HCT116 (cell line): ENCODE results near the gene BRI3BP. TPM values are rescaled to one million over a fixed set of nuclear protein-coding genes. Genes with fewer than 3 reads are reported as not detected.

ENCODE experiments used
- ATAC-seq: fragments of 200-7000 bp; cut with Tn5 transposase; 2 replicates; pipeline ENCODE4 v1.9.1; 2020; ENCODE audit warnings: mild to moderate bottlenecking, moderate library complexity
- BruUV-seq: library from RNA; stranded (reverse); fragments of 400-500 nt; replicated peaks from 2 replicates; lab custom pipeline; 2021; lab: Mats Ljungman, UMichigan
- CTCF ChIA-PET: fragments of 300-600 bp; sonication (Branson Sonifier 250); formaldehyde crosslinking; loops from one replicate; lab custom pipeline; 2021; ENCODE audit warnings: antibody characterized with exemption; lab: Charles Lee
- POLR2A ChIA-PET: fragments of 300-600, 350-600 bp; sonication (Branson Sonifier 250); formaldehyde crosslinking; loops from one replicate; lab custom pipeline; 2021; ENCODE audit warnings: antibody characterized with exemption; lab: Charles Lee
- RAD21 ChIA-PET, 2 experiments: fragments of 300-600 bp; sonication (Branson Sonifier 250); formaldehyde crosslinking; loops; one replicate each; lab custom pipeline; 2023; ENCODE audit warnings: low total read pairs in 2 of 2; ENCODE audit not compliant: uncharacterized antibody in 2 of 2, unreplicated experiment in 2 of 2, low non-redundant PET in 1 of 2; lab: Charles Lee
- DNase-seq: peaks from one replicate; pipeline ENCODE4 v3.0.0-alpha.2; 2010; ENCODE audit warnings: low read depth, low spot score
- H2AFZ ChIP-seq: fragments of 200-600 bp; shearing (Covaris generic), sonication (generic); 2 replicates; pipeline ENCODE4 v1.6.1; 2017; ENCODE audit warnings: low read depth, mixed run types, mixed read lengths, antibody characterized with exemption, low read length; ENCODE audit not compliant: poor library complexity, severe bottlenecking
- H3K27ac ChIP-seq: 2 replicates; pipeline ENCODE4 v1.5.1; 2012; ENCODE audit warnings: low read depth, low read length
- H3K27me3 ChIP-seq: fragments of 200-600 bp; sonication (generic); 2 replicates; pipeline ENCODE4 v1.6.1; 2016; ENCODE audit warnings: mixed run types, low read length, mixed read lengths; ENCODE audit not compliant: insufficient read depth
- H3K36me3 ChIP-seq, 2 experiments: fragments of 200-500 bp in 1 of 2; fragments of 200-600 bp in 1 of 2; sonication (Bioruptor generic) in 1 of 2; sonication (generic) in 1 of 2; 2 replicates each; pipeline versions ENCODE4 v1.5.1 to v1.6.1; 2014 to 2016; ENCODE audit warnings: low read length in 2 of 2, inconsistent platforms in 1 of 2, mixed read lengths in 1 of 2, mixed run types in 1 of 2; ENCODE audit not compliant: insufficient read depth in 2 of 2, control insufficient read depth in 1 of 2
- H3K4me1 ChIP-seq, 2 experiments: fragments of 200-600 bp in 1 of 2; sonication (generic) in 1 of 2; 2 replicates each; pipeline versions ENCODE4 v1.5.1 to v1.6.1; 2012 to 2017; ENCODE audit warnings: low read length in 2 of 2, inconsistent platforms in 1 of 2, mild to moderate bottlenecking in 1 of 2, mixed read lengths in 1 of 2, mixed run types in 1 of 2, moderate library complexity in 1 of 2; ENCODE audit not compliant: insufficient read depth in 2 of 2, control insufficient read depth in 1 of 2
- H3K4me2 ChIP-seq: fragments of 200-600 bp; sonication (generic); 2 replicates; pipeline ENCODE4 v1.6.1; 2017; ENCODE audit warnings: mixed run types, low read length, mixed read lengths
- H3K4me3 ChIP-seq, 2 experiments: fragments of 200-600 bp in 1 of 2; sonication (generic) in 1 of 2; replicated peaks in 1 of 2; 2 replicates each; pipeline ENCODE4 v1.5.1; 2011 to 2016; ENCODE audit warnings: low read length in 2 of 2, control low read depth in 1 of 2, low read depth in 1 of 2, mild to moderate bottlenecking in 1 of 2, mixed read lengths in 1 of 2, mixed run types in 1 of 2
- H3K79me2 ChIP-seq: fragments of 200-600 bp; sonication (generic); 2 replicates; pipeline ENCODE4 v1.6.1; 2017; ENCODE audit warnings: mild to moderate bottlenecking, mixed run types, low read length, moderate library complexity, mixed read lengths; ENCODE audit not compliant: insufficient read depth
- H3K9ac ChIP-seq: fragments of 200-600 bp; sonication (generic); 2 replicates; pipeline ENCODE4 v1.6.1; 2016; ENCODE audit warnings: low read length, mixed read lengths
- H3K9me2 ChIP-seq: fragments of 200-600 bp; sonication (generic), shearing (Covaris generic); 2 replicates; pipeline ENCODE4 v1.6.1; 2017; ENCODE audit warnings: mixed run types, mild to moderate bottlenecking, moderate library complexity; ENCODE audit not compliant: insufficient read depth
- H3K9me3 ChIP-seq, 2 experiments: fragments of 200-500 bp in 1 of 2; fragments of 200-600 bp in 1 of 2; sonication (Bioruptor generic) in 1 of 2; sonication (generic) in 1 of 2; 2 replicates each; pipeline ENCODE4 v1.6.1; 2014 to 2017; ENCODE audit warnings: low read length in 2 of 2, mixed read lengths in 2 of 2, inconsistent platforms in 1 of 2, low read depth in 1 of 2, mild to moderate bottlenecking in 1 of 2, mixed run types in 1 of 2, moderate library complexity in 1 of 2; ENCODE audit not compliant: control insufficient read depth in 1 of 2, insufficient read depth in 1 of 2
- H4K20me1 ChIP-seq: fragments of 200-600 bp; sonication (generic), shearing (Covaris generic); 2 replicates; pipeline ENCODE4 v1.6.1; 2017; ENCODE audit warnings: mixed run types, mild to moderate bottlenecking, moderate library complexity; ENCODE audit not compliant: insufficient read depth
- CEBPB ChIP-seq: IDR thresholded peaks from 2 replicates; pipeline ENCODE4 v1.6.1; 2012; ENCODE audit warnings: low read depth
- CTCF ChIP-seq, 3 experiments: fragments of 200-600 bp in 1 of 3; sonication (generic) in 1 of 3; IDR thresholded peaks in 2 of 3; conservative IDR thresholded peaks in 1 of 3; 2 replicates each; pipeline ENCODE4 v1.5.1; 2012 to 2017; ENCODE audit warnings: low read depth in 2 of 3, low read length in 2 of 3, antibody characterized with exemption in 1 of 3, borderline replicate concordance in 1 of 3, control low read depth in 1 of 3, mild to moderate bottlenecking in 1 of 3, mixed read lengths in 1 of 3, mixed run types in 1 of 3, moderate library complexity in 1 of 3; ENCODE audit not compliant: insufficient read depth in 1 of 3
- EGR1 ChIP-seq: IDR thresholded peaks from 2 replicates; pipeline ENCODE4 v1.6.1; 2012; ENCODE audit warnings: low read depth
- ELF1 ChIP-seq: IDR thresholded peaks from 2 replicates; pipeline ENCODE4 v1.6.1; 2012; ENCODE audit warnings: low read depth, borderline replicate concordance
- FOSL1 ChIP-seq: IDR thresholded peaks from 2 replicates; pipeline ENCODE4 v1.6.1; 2012; ENCODE audit warnings: low read depth
- JUND ChIP-seq: IDR thresholded peaks from 2 replicates; pipeline ENCODE4 v1.6.1; 2012
- POLR2A ChIP-seq: IDR thresholded peaks from 2 replicates; pipeline ENCODE4 v1.7.0; 2011; ENCODE audit warnings: borderline replicate concordance; ENCODE audit not compliant: insufficient read depth, insufficient read length; ENCODE audit errors: extremely low read depth
- POLR2AphosphoS5 ChIP-seq: IDR thresholded peaks from 2 replicates; pipeline ENCODE4 v1.6.1; 2011; ENCODE audit warnings: mild to moderate bottlenecking, low read depth, low read length, moderate library complexity
- RAD21 ChIP-seq: IDR thresholded peaks from 2 replicates; pipeline ENCODE4 v1.6.1; 2012; ENCODE audit warnings: low read depth, mild to moderate bottlenecking
- SP1 ChIP-seq: IDR thresholded peaks from 2 replicates; pipeline ENCODE4 v1.6.1; 2012; ENCODE audit warnings: low read depth
- SRF ChIP-seq: IDR thresholded peaks from 2 replicates; pipeline ENCODE4 v1.6.1; 2012; ENCODE audit warnings: low read depth
- TCF7L2 ChIP-seq: IDR thresholded peaks from 2 replicates; pipeline ENCODE4 v1.7.0; 2011; ENCODE audit warnings: borderline replicate concordance, inconsistent platforms; ENCODE audit not compliant: insufficient read depth, insufficient read length; ENCODE audit errors: extremely low read depth
- YY1 ChIP-seq: IDR thresholded peaks from 2 replicates; pipeline ENCODE4 v1.6.1; 2011; ENCODE audit warnings: low read length, low read depth, moderate library complexity, mild to moderate bottlenecking; ENCODE audit not compliant: insufficient replicate concordance; ENCODE audit errors: extremely low read depth
- ZBTB33 ChIP-seq: IDR thresholded peaks from 2 replicates; pipeline ENCODE4 v1.6.1; 2011; ENCODE audit warnings: mild to moderate bottlenecking, low read length, moderate library complexity; ENCODE audit not compliant: insufficient replicate concordance; ENCODE audit errors: extremely low read depth
- ZNF274 ChIP-seq: fragments of 200-500 bp; sonication (Bioruptor generic); IDR thresholded peaks from 2 replicates; pipeline ENCODE4 v1.6.1; 2014; ENCODE audit warnings: mild to moderate bottlenecking, low read depth, low read length, inconsistent platforms
- intact Hi-C: fragments of 100-400 bp; cut with micrococcal nuclease; formaldehyde crosslinking; loops from 2 replicates; pipeline ENCODE4 v1.10.0; 2022
- total RNA-seq: library from RNA; stranded (reverse); gene quantifications from one replicate; pipeline ENCODE4 v1.2.1, GENCODE V29; 2021; ENCODE audit not compliant: unreplicated experiment
- TF ChIP-seq, protein P1 (sequence below): IDR thresholded peaks from 2 replicates; pipeline ENCODE4 v1.6.1; 2012

Gene BRI3BP
- total RNA-seq, 1 experiment from 2014 or later = 40.1 TPM

DNA sequence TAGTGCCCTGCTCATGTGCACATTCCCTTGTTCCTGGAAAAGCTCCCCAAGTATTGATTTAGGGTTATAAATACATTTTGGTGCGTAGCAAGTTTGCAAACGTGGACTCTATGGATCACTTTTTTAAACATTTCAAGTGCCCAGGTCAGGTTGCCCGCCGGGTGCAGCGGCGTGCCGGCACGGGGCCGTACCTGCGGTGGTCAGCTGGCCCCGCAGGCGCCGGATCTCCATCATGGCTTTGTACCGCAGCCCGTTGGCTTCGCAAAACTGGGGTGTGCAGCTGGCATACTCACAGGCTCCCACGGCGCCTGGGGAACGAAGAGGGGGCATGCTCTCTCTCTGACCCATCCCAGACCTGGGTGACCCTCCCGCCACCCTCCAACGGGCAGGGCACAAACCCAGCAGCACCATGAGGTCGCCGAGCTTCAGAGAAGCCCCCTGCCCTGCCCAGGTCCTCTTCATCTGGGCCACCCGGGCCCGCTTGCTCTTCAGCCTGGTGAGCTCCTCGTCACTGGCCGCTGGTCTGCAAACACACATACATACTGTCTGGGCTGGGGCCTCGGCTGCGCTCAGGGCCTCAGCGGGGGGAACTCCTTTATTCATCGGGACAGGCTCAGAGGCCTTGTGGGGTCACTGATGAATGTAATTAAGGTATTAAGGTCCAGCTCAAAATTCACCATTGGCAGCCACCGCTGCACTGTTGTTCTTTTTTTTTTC, 39.6 kb upstream of the BRI3BP start:
- ATAC-seq = no peak
- H3K9ac ChIP-seq = no peak overlapping the region
- intact Hi-C loops = no loop called here
- no peaks in the 10 kb centered on the region for H3K4me1 ChIP-seq
- peaks cover 24% of the 10 kb centered on the region in 2 experiments; a peak in 3 of 4 replicates for H3K36me3 ChIP-seq
- no peak overlapping the region for H3K4me3 ChIP-seq
- no peak overlapping the region for H2AFZ ChIP-seq
- ChIA-PET CTCF (interaction anchor here (1.8 kb wide), 1 partner anchor 13 kb away, joined by 5 read pairs; no protein-coding TSS in a partner anchor), RAD21 (no interaction called here), POLR2A (interaction anchor here (1.1 kb wide), 1 partner anchor 14 kb away, joined by 3 read pairs; no protein-coding TSS in a partner anchor)
- no peak overlapping the region for H3K4me2 ChIP-seq
- H3K27me3 ChIP-seq = no peaks in the 10 kb centered on the region
- H3K27ac ChIP-seq = no peak overlapping the region
- no peaks in the 10 kb centered on the region for H3K9me2 ChIP-seq
- no peaks in the 10 kb centered on the region for H3K9me3 ChIP-seq
- BruUV-seq = no TSS peak
- no peaks in the 10 kb centered on the region for H4K20me1 ChIP-seq
- H3K79me2 ChIP-seq = no peaks in the 10 kb centered on the region
- no peak for DNase-seq
- TF ChIP-seq FOSL1 (no peak), POLR2AphosphoS5 (no peak), ZNF274 (no peak)

GRCh38 chr12:124954771-124955170, 38.7 kb upstream of the BRI3BP start:
- Histone ChIP-seq H3K9me3 (no peaks in the 10 kb centered on the region), H2AFZ (no peak overlapping the region), H3K27ac (no peak overlapping the region), H3K36me3 (peaks cover 26% of the 10 kb centered on the region in 2 experiments; a peak in 3 of 4 replicates), H3K4me1 (no peaks in the 10 kb centered on the region), H3K79me2 (no peaks in the 10 kb centered on the region), H3K4me3 (no peak overlapping the region), H3K4me2 (no peak overlapping the region), H3K27me3 (no peaks in the 10 kb centered on the region), H3K9me2 (no peaks in the 10 kb centered on the region), H3K9ac (no peak overlapping the region), H4K20me1 (no peaks in the 10 kb centered on the region)
- intact Hi-C loops = no loop called here
- BruUV-seq = TSS peak; percentile 21
- ChIA-PET CTCF (interaction anchor here (1.8 kb wide), 1 partner anchor 14 kb away, joined by 5 read pairs; no protein-coding TSS in a partner anchor), POLR2A (interaction anchor here (1.1 kb wide), 1 partner anchor 15 kb away, joined by 3 read pairs; no protein-coding TSS in a partner anchor), RAD21 (no interaction called here)
- no peak for DNase-seq
- ATAC-seq = no peak
- TF ChIP-seq POLR2AphosphoS5 (no peak), JUND (no peak), SP1 (no peak), POLR2A (no peak), RAD21 (no peak), ELF1 (no peak), CEBPB (no peak), EGR1 (no peak), TCF7L2 (no peak), SRF (no peak), CTCF (IDR thresholded peaks at IDR 0.05 in 2 of 3, conservative IDR thresholded peaks at IDR 0.05 in 1 of 3; ENCODE audit: borderline replicate concordance in 1 of 3, insufficient read depth in 1 of 3, low read depth in 2 of 3, low read length in 2 of 3) (no peak), YY1 (no peak), ZBTB33 (no peak), ZNF274 (no peak)
- TF ChIP-seq, protein P1, sequence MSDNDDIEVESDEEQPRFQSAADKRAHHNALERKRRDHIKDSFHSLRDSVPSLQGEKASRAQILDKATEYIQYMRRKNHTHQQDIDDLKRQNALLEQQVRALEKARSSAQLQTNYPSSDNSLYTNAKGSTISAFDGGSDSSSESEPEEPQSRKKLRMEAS = no peak
